GM18499 (cell line): Measurements from ENCODE around the gene OOSP2.

ENCODE experiments used
- ATAC-seq: cut with Tn5 transposase; IDR thresholded peaks from one replicate; pipeline ENCODE4 v1.9.1; 2021; ENCODE audit warnings: moderate number of reproducible peaks; ENCODE audit not compliant: insufficient read depth, unreplicated experiment

OOSP2 gene

GRCh38 chr11:60077981-60078380, 37.8 kb downstream of the OOSP2 start:
- no peak for ATAC-seq

- no peak for ATAC-seq
These were observed 38.5 kb downstream of the OOSP2 start for GRCh38 chr11:60078745-60079144.

GRCh38 chr11:60080535-60080934, 40.3 kb downstream of the OOSP2 start:
- no peak for ATAC-seq

GRCh38 chr11:60084631-60085273, 44.5 kb downstream of the OOSP2 start:
- ATAC-seq: no peak

GRCh38 chr11:60085909-60086308, 45.7 kb downstream of the OOSP2 start:
- ATAC-seq: no peak

GRCh38 chr11:60087239-60087638, 47.0 kb downstream of the OOSP2 start:
- ATAC-seq: no peak

- no peak for ATAC-seq
These were observed 48.2 kb downstream of the OOSP2 start, which contains the start of gene MS4A2 for GRCh38 chr11:60088364-60088763. Gene MS4A2, plus strand, starts transcription at chr11:60088664. Its CDS starts 102 bp downstream, at chr11:60088766.

GRCh38 chr11:60095477-60096120, 55.4 kb downstream of the OOSP2 start:
- no peak for ATAC-seq

GRCh38 chr11:60097189-60097588, 57.0 kb downstream of the OOSP2 start:
- ATAC-seq: no peak
